ENCODE data around the gene SYT2. TPM values are rescaled to one million over a fixed set of nuclear protein-coding genes. Genes with fewer than 3 reads are reported as not detected.

The SYT2 gene
- polyA plus RNA-seq, 1 experiment, result not detected

- no peak for DNase-seq (ENCODE audit: low read depth)
- CTCF ChIA-PET, result interaction anchor here (3.7 kb wide), 1 partner anchor 14 kb away, joined by 17 read pairs; no protein-coding TSS in a partner anchor
- no peak for TF ChIP-seq CTCF (IDR thresholded peaks at IDR 0.05; ENCODE audit: insufficient read depth, low read depth, low read length)
- Histone ChIP-seq H3K36me3 (ENCODE audit: control insufficient read depth, insufficient read depth, low read length) (no peaks in the 10 kb centered on the region), H3K4me3 (ENCODE audit: low read depth, low read length) (no peak overlapping the region), H3K27me3 (ENCODE audit: control insufficient read depth, insufficient read depth, low read length) (peaks cover 49% of the 10 kb centered on the region)
- POLR2A ChIA-PET, result no interaction called here
Observed at GRCh38 chr1:202704601-202705000, 5.7 kb downstream of the SYT2 start.

GRCh38 chr1:202703191-202703590 is 7.1 kb downstream of the SYT2 start:
- ChIA-PET CTCF (interaction anchor here (0.9 to 1.2 kb wide), 3 partner anchors 10 to 359 kb away, joined by 4 to 5 read pairs (median 4); no protein-coding TSS in a partner anchor), POLR2A (no interaction called here)
- no peak for TF ChIP-seq CTCF (IDR thresholded peaks at IDR 0.05; ENCODE audit: insufficient read depth, low read depth, low read length)
- no peak for DNase-seq (ENCODE audit: low read depth)
- H3K27me3 ChIP-seq (ENCODE audit: control insufficient read depth, insufficient read depth, low read length), result peaks cover 35% of the 10 kb centered on the region
- H3K4me3 ChIP-seq (ENCODE audit: low read depth, low read length), result no peak overlapping the region
- H3K36me3 ChIP-seq (ENCODE audit: control insufficient read depth, insufficient read depth, low read length), result no peaks in the 10 kb centered on the region

DNA sequence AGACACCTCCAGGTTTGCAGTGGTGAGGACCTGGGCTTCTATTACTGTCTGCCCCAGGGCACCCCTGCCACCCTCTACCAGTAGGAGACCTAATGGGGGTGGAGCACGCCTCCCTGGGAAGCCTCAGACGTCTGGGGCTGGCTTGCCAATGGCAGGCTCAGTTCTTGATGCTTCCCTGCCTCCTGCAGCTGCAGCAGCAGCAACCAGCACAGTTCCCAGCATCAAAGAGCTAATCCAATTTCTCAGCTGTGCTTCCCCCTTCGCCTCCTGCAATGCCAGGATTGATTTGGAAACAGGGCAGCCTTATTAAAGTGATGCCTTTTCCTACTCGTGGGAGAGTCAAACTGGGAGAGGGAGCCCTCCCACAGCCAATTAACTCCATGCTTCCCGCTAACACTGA is 8.2 kb downstream of the SYT2 start:
- Histone ChIP-seq H3K4me3 (ENCODE audit: low read depth, low read length) (no peak overlapping the region), H3K27me3 (ENCODE audit: control insufficient read depth, insufficient read depth, low read length) (peaks cover 28% of the 10 kb centered on the region), H3K36me3 (ENCODE audit: control insufficient read depth, insufficient read depth, low read length) (no peaks in the 10 kb centered on the region)
- no peak for TF ChIP-seq CTCF (IDR thresholded peaks at IDR 0.05; ENCODE audit: insufficient read depth, low read depth, low read length)
- DNase-seq (ENCODE audit: low read depth), result no peak
- CTCF ChIA-PET, result no interaction called here
- POLR2A ChIA-PET, result no interaction called here

DNA sequence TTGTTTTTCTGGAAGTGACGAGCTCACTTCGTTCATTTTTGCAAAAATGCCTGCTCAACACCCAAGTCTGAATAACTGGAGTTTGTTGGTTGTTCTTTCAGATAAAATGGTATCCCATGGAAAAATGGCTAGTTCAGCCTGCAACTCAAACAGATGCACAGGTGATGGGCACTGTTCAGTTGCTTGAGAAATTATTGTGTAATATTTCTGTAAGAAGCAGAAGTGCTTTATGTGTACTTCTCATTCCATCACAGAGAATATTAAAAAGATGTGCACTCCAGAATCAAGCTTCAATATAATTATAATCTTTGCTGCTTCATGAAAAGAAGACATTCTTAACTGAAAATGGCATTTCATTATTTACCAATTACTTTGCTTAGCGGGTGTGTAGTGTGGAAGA is 9.1 kb downstream of the SYT2 start:
- no peak for DNase-seq (ENCODE audit: low read depth)
- TF ChIP-seq CTCF (IDR thresholded peaks at IDR 0.05; ENCODE audit: insufficient read depth, low read depth, low read length), result no peak
- no peaks in the 10 kb centered on the region for H3K36me3 ChIP-seq (ENCODE audit: control insufficient read depth, insufficient read depth, low read length)
- ChIA-PET CTCF (interaction anchor here (1.8 to 2.2 kb wide), 3 partner anchors 9 to 22 kb away, joined by 4 to 8 read pairs (median 5); no protein-coding TSS in a partner anchor), POLR2A (no interaction called here)
- H3K4me3 ChIP-seq (ENCODE audit: low read depth, low read length), result no peak overlapping the region
- peaks cover 27% of the 10 kb centered on the region for H3K27me3 ChIP-seq (ENCODE audit: control insufficient read depth, insufficient read depth, low read length)

GRCh38 chr1:202700061-202700460 is 10.2 kb downstream of the SYT2 start:
- POLR2A ChIA-PET, result interaction anchor here (0.6 kb wide), 1 partner anchor 10 kb away, joined by 5 read pairs; the partner anchor contains the start of gene SYT2
- Histone ChIP-seq H3K4me3 (ENCODE audit: low read depth, low read length) (no peak overlapping the region), H3K27me3 (ENCODE audit: control insufficient read depth, insufficient read depth, low read length) (peaks cover 24% of the 10 kb centered on the region)

More at GRCh38 chr1:202700061-202700460, 10.2 kb downstream of the SYT2 start:
- no peak for DNase-seq (ENCODE audit: low read depth)
- CTCF ChIA-PET, result interaction anchor here (0.9 to 2.2 kb wide), 5 partner anchors 8 to 510 kb away, joined by 3 to 8 read pairs (median 4); no protein-coding TSS in a partner anchor
- no peak for TF ChIP-seq CTCF (IDR thresholded peaks at IDR 0.05; ENCODE audit: insufficient read depth, low read depth, low read length)
- H3K36me3 ChIP-seq (ENCODE audit: control insufficient read depth, insufficient read depth, low read length), result no peaks in the 10 kb centered on the region

Measured in BJ (cell line).